Daoy (cell line): ENCODE data around the gene SCCPDH. TPM values are rescaled to one million over a fixed set of nuclear protein-coding genes. Genes with fewer than 3 reads are reported as not detected.
"Not testable (repeated sequence)": the region's sequence is repeated elsewhere in the genome, so short reads cannot be mapped to it uniquely, and the experiment has no call there.

Source experiments
- DNase-seq: peaks from one replicate; pipeline ENCODE4 v3.0.0-alpha.2; 2015; ENCODE audit warnings: low read depth
- total RNA-seq: library from RNA; depleted of rRNA; stranded (reverse); fragments of >200 nt; shearing (Covaris generic); gene quantifications from 2 replicates; pipeline ENCODE4 v1.2.3, GENCODE V29; 2014; rRNA removed

SCCPDH gene
- total RNA-seq, 1 experiment from 2014 or later, result 65.0 TPM

GRCh38 chr1:246798606-246799496, 74.6 kb downstream of the SCCPDH start:
- no peak for DNase-seq

- DNase-seq, result no peak
Observed at GRCh38 chr1:246800356-246800755, 76.1 kb downstream of the SCCPDH start.

GRCh38 chr1:246800756-246801155, 76.5 kb downstream of the SCCPDH start:
- no peak for DNase-seq

GRCh38 chr1:246801241-246802020, 77.2 kb downstream of the SCCPDH start:
- DNase-seq, result no peak

GRCh38 chr1:246803373-246803772, 79.2 kb downstream of the SCCPDH start:
- DNase-seq, result no peak

DNA sequence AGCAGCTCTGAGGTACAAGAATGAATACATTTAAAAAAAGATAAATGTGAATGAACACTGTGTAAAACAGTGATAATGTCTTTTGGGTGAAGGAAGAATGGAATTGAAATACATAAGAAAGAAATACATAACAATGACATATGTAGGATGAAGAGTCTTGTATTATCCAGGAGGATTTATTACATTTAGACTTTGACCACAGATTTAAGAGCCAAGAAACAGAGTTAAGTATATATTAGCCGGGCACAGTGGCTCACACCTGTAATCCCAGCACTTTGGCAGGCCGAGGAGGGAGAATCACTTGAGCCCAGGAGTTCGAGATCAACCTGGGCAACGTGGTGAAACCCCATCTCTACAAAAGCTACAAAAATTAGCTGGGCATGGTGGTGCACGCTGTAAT, 79.7 kb downstream of the SCCPDH start:
- DNase-seq, result no peak

- no peak for DNase-seq
Observed at GRCh38 chr1:246805135-246805716, 81.0 kb downstream of the SCCPDH start.

GRCh38 chr1:246809473-246809872, 85.3 kb downstream of the SCCPDH start:
- no peak for DNase-seq

GRCh38 chr1:246811985-246812384, 87.8 kb downstream of the SCCPDH start:
- no peak for DNase-seq

DNA sequence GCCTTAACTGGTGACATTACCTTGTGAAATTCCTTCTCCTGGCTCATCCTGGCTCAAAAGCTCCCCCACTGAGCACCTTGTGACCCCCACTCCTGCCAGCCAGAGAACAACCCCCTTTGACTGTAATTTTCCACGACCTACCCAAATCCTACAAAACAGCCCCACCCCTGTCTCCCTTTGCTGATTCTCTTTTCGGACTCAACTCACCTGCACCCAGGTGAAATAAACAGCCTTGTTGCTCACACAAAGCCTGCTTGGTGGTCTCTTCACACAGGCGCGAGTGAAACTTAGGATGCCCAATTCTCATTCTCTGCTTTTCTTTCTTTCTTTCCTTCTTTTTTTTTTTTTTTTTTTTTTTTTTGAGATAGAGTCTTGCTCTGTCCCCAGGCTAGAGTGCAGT, 89.1 kb downstream of the SCCPDH start:
- DNase-seq, result not testable (repeated sequence)

- no peak for DNase-seq
Observed at GRCh38 chr1:246814890-246815289, 90.7 kb downstream of the SCCPDH start.

DNA sequence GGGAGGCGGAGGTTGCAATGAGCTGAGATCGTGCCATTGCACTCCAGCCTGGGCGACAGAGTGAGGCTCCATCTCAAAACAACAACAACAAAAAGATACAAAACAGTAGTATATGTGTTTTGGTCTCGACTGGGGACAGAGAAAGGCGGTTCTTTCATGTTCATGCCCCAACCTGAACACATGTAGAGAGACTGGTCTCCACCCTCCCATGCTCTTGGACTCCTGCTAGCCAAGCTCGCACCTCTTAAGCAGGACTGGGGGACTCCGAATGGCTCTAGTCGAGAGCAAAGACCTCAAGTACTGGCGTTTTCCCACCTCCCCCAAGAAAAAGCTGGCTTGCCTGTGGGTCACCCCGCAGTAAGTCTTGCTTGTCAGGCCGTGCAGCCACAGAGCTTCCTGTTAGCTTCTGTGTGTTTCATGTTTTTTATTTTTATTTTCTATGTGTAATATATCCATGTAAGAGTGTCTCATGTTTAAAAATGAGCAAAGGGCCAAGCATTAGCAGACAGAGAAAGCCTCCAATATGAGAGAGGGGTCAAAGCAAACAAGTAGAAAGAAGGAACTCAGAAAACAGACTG, 91.6 kb downstream of the SCCPDH start:
- no peak for DNase-seq

Other genes starting within 250 kb of the SCCPDH start
- 21.4 and 38.3 TPM in 2 replicates for gene SMYD3, start 217.1 kb upstream of the SCCPDH start, total RNA-seq
- 56.5 and 71.1 TPM in 2 replicates for gene TFB2M, start 158.1 kb upstream of the SCCPDH start, total RNA-seq
- gene CNST, start 158.0 kb upstream of the SCCPDH start, total RNA-seq, result 11.4 and 12.5 TPM in 2 replicates
- 42.2 and 44.1 TPM in 2 replicates for gene AHCTF1, start 207.5 kb downstream of the SCCPDH start, total RNA-seq